Thymus (tissue), 11 donors: ENCODE measurements around the gene KCNQ1. TPM values are rescaled to one million over a fixed set of nuclear protein-coding genes. Genes with fewer than 3 reads are reported as not detected.
A peak's percentile ranks its signal among the peaks of the same experiment; 100 is the strongest.

Experiments
- DNase-seq, 9 donors: peaks; one replicate each; pipeline ENCODE4 v3.0.0-alpha.2; 2013; ENCODE audit warnings: low spot score in 9 of 9, low read depth in 6 of 9, missing footprints in 1 of 9
- H3K27ac ChIP-seq, 2 donors: one replicate each; pipeline ENCODE4 v1.5.1; 2013; ENCODE audit warnings: control low read depth in 1 of 2, low read depth in 1 of 2, low read length in 1 of 2, mild to moderate bottlenecking in 1 of 2, moderate library complexity in 1 of 2
- H3K27me3 ChIP-seq, 2 donors: one replicate each; pipeline ENCODE4 v1.5.1; 2013; ENCODE audit warnings: low read length in 1 of 2; ENCODE audit not compliant: control insufficient read depth in 2 of 2, insufficient read depth in 1 of 2
- H3K36me3 ChIP-seq, 2 donors: one replicate each; pipeline ENCODE4 v1.5.1; 2013; ENCODE audit warnings: low read length in 1 of 2, mild to moderate bottlenecking in 1 of 2, moderate library complexity in 1 of 2; ENCODE audit not compliant: control insufficient read depth in 2 of 2, insufficient read depth in 2 of 2
- H3K4me1 ChIP-seq, 2 donors: one replicate each; pipeline ENCODE4 v1.5.1; 2013; ENCODE audit warnings: low read length in 2 of 2; ENCODE audit not compliant: control insufficient read depth in 2 of 2, insufficient read depth in 2 of 2
- H3K4me3 ChIP-seq, 2 donors: one replicate each; pipeline ENCODE4 v1.5.1; 2013; ENCODE audit warnings: low read length in 2 of 2, control low read depth in 1 of 2, mild to moderate bottlenecking in 1 of 2
- H3K9me3 ChIP-seq, 2 donors: one replicate each; pipeline ENCODE4 v1.5.1; 2013; ENCODE audit warnings: low read length in 1 of 2, mild to moderate bottlenecking in 1 of 2; ENCODE audit not compliant: control insufficient read depth in 2 of 2, insufficient read depth in 1 of 2
- WGBS: extraction: QIAGEN DNeasy Blood & Tissue Kit; methylation state at CpG from one replicate; pipeline ENCODE4 v1.1.7; 2013; 5-methylcytosine and 5-hydroxymethylcytosine counted together
- polyA plus RNA-seq: library from polyadenylated mRNA; stranded (reverse); fragments of 200-250 nt; gene quantifications from one replicate; pipeline ENCODE4 v1.2.3, GENCODE V29; 2013
- total RNA-seq: library from RNA; stranded (reverse); fragments of 120-200 nt; gene quantifications from one replicate; pipeline ENCODE4 v1.2.4, GENCODE V29; 2013
- donor health status: healthy.

Gene KCNQ1
- total and polyA plus RNA-seq, 2 donors, result 0.94 to 3.7 TPM

GRCh38 chr11:2415601-2416380, 29.0 kb upstream of the KCNQ1 start:
- no peaks in the 10 kb centered on the region for H3K9me3 ChIP-seq
- H3K4me3 ChIP-seq, result no peak overlapping the region
- no peak for DNase-seq
- no peaks in the 10 kb centered on the region for H3K36me3 ChIP-seq
- H3K27me3 ChIP-seq, result peaks cover 0 to 9% of the 10 kb centered on the region in 2 donors
- no peak overlapping the region for H3K27ac ChIP-seq
- 86% methylated on average over 34 of the region's 34 CpGs for WGBS
- H3K4me1 ChIP-seq, result peaks cover 2 to 8% of the 10 kb centered on the region in 2 donors

- Histone ChIP-seq H3K4me1 (peaks cover 2 to 8% of the 10 kb centered on the region in 2 donors), H3K9me3 (no peaks in the 10 kb centered on the region), H3K36me3 (no peaks in the 10 kb centered on the region), H3K27ac (no peak overlapping the region), H3K4me3 (no peak overlapping the region), H3K27me3 (peaks cover 0 to 10% of the 10 kb centered on the region in 2 donors)
- WGBS, result 95% methylated on average over 18 of the region's 18 CpGs
- DNase-seq, result no peak
Measured at GRCh38 chr11:2416765-2417164, 28.0 kb upstream of the KCNQ1 start.

- Histone ChIP-seq H3K4me1 (peaks cover 2 to 8% of the 10 kb centered on the region in 2 donors), H3K4me3 (no peak overlapping the region), H3K27ac (no peak overlapping the region), H3K9me3 (no peaks in the 10 kb centered on the region), H3K36me3 (no peaks in the 10 kb centered on the region), H3K27me3 (peaks cover 0 to 10% of the 10 kb centered on the region in 2 donors)
- no peak for DNase-seq
- 92% methylated on average over 30 of the region's 30 CpGs for WGBS
Measured at GRCh38 chr11:2417856-2418692, 26.7 kb upstream of the KCNQ1 start.

GRCh38 chr11:2418693-2419360, 26.0 kb upstream of the KCNQ1 start:
- peak in 3 of 9 donors; percentile 16 to 63 (median 19) for DNase-seq
- 61% methylated on average over 21 of the region's 21 CpGs for WGBS
- no peak overlapping the region for H3K4me3 ChIP-seq
- peaks cover 0 to 10% of the 10 kb centered on the region in 2 donors for H3K27me3 ChIP-seq
- H3K9me3 ChIP-seq, result no peaks in the 10 kb centered on the region
- H3K4me1 ChIP-seq, result peaks cover 2 to 8% of the 10 kb centered on the region in 2 donors
- no peaks in the 10 kb centered on the region for H3K36me3 ChIP-seq
- H3K27ac ChIP-seq, result no peak overlapping the region

- no peaks in the 10 kb centered on the region for H3K36me3 ChIP-seq
- peaks cover 2 to 8% of the 10 kb centered on the region in 2 donors for H3K4me1 ChIP-seq
- peaks cover 0 to 10% of the 10 kb centered on the region in 2 donors for H3K27me3 ChIP-seq
- H3K27ac ChIP-seq, result peak overlapping the region in 1 of 2 donors; percentile 3
- H3K4me3 ChIP-seq, result no peak overlapping the region
- 66% methylated on average over 36 of the region's 36 CpGs for WGBS
- H3K9me3 ChIP-seq, result no peaks in the 10 kb centered on the region
- peak in 6 of 9 donors; percentile 40 to 71 (median 56) for DNase-seq
Measured at GRCh38 chr11:2419638-2420501, 24.9 kb upstream of the KCNQ1 start.

- H3K36me3 ChIP-seq, result no peaks in the 10 kb centered on the region
- DNase-seq, result peak in 8 of 9 donors; percentile 48 to 79 (median 58)
- H3K9me3 ChIP-seq, result no peaks in the 10 kb centered on the region
- H3K27ac ChIP-seq, result no peak overlapping the region
- 39% methylated on average over 44 of the region's 44 CpGs for WGBS
- peaks cover 0 to 10% of the 10 kb centered on the region in 2 donors for H3K27me3 ChIP-seq
- no peak overlapping the region for H3K4me3 ChIP-seq
- H3K4me1 ChIP-seq, result peaks cover 2 to 8% of the 10 kb centered on the region in 2 donors
Measured at GRCh38 chr11:2420502-2421225, 24.1 kb upstream of the KCNQ1 start.

GRCh38 chr11:2421226-2421994, 23.4 kb upstream of the KCNQ1 start:
- Histone ChIP-seq H3K4me1 (peaks cover 2 to 8% of the 10 kb centered on the region in 2 donors), H3K27ac (no peak overlapping the region)
- WGBS, result 85% methylated on average over 19 of the region's 19 CpGs

More at GRCh38 chr11:2421226-2421994, 23.4 kb upstream of the KCNQ1 start:
- no peak overlapping the region for H3K4me3 ChIP-seq
- H3K9me3 ChIP-seq, result no peaks in the 10 kb centered on the region
- no peaks in the 10 kb centered on the region for H3K36me3 ChIP-seq
- H3K27me3 ChIP-seq, result peaks cover 0 to 10% of the 10 kb centered on the region in 2 donors
- no peak for DNase-seq
